DND-41 (cell line): ENCODE results near the gene ARSA.

Source experiments
- ATAC-seq: fragments of 200-7000 bp; cut with Tn5 transposase; 3 replicates; pipeline ENCODE4 v1.9.1; 2021; ENCODE audit warnings: low read depth; ENCODE audit not compliant: insufficient read depth
- DNase-seq: peaks from one replicate; pipeline ENCODE4 v3.0.0-alpha.2; 2020
- H2AFZ ChIP-seq: 2 replicates; pipeline ENCODE4 v1.6.0; 2012; ENCODE audit warnings: low read depth, low read length
- H3K27ac ChIP-seq: 2 replicates; pipeline ENCODE4 v1.5.1; 2012; ENCODE audit warnings: low read length, inconsistent platforms
- H3K27me3 ChIP-seq: fragments of 200-600 bp; sonication (generic); 2 replicates; pipeline ENCODE4 v1.6.0; 2012; ENCODE audit warnings: low read length, mild to moderate bottlenecking, inconsistent platforms; ENCODE audit not compliant: insufficient read depth, poor library complexity
- H3K36me3 ChIP-seq: 2 replicates; pipeline ENCODE4 v1.5.1; 2012; ENCODE audit warnings: low read length, inconsistent platforms; ENCODE audit not compliant: insufficient read depth
- H3K4me1 ChIP-seq: 2 replicates; pipeline ENCODE4 v1.5.1; 2012; ENCODE audit warnings: mild to moderate bottlenecking, low read length; ENCODE audit not compliant: insufficient read depth
- H3K4me2 ChIP-seq: 2 replicates; pipeline ENCODE4 v1.6.0; 2012; ENCODE audit warnings: mild to moderate bottlenecking, moderate library complexity, low read length, inconsistent platforms; ENCODE audit not compliant: insufficient read depth
- H3K4me3 ChIP-seq, 2 experiments: fragments of 200-600 bp in 1 of 2; shearing (Covaris generic) in 1 of 2; 2 replicates each; pipeline ENCODE4 v1.5.1; 2012 to 2016; ENCODE audit warnings: inconsistent platforms in 2 of 2, low read length in 2 of 2, mild to moderate bottlenecking in 2 of 2, low read depth in 1 of 2, moderate library complexity in 1 of 2
- H3K79me2 ChIP-seq: 2 replicates; pipeline ENCODE4 v1.6.0; 2012; ENCODE audit warnings: low read length, inconsistent platforms; ENCODE audit not compliant: insufficient read depth
- H3K9ac ChIP-seq: 2 replicates; pipeline ENCODE4 v1.6.0; 2012; ENCODE audit warnings: low read depth, mild to moderate bottlenecking, inconsistent platforms, low read length, moderate library complexity
- H3K9me3 ChIP-seq: 2 replicates; pipeline ENCODE4 v1.5.1; 2012; ENCODE audit warnings: low read length, moderate library complexity, mild to moderate bottlenecking, inconsistent platforms; ENCODE audit not compliant: insufficient read depth, severe bottlenecking
- H4K20me1 ChIP-seq: 2 replicates; pipeline ENCODE4 v1.6.0; 2012; ENCODE audit warnings: low read length; ENCODE audit not compliant: insufficient read depth
- CTCF ChIP-seq: IDR thresholded peaks from 2 replicates; pipeline ENCODE4 v1.5.1; 2012; ENCODE audit warnings: borderline replicate concordance, low read length, moderate library complexity, mild to moderate bottlenecking; ENCODE audit not compliant: poor library complexity, severe bottlenecking; ENCODE audit errors: extremely low read depth
- EZH2 ChIP-seq: IDR thresholded peaks from 3 replicates; pipeline ENCODE4 v1.6.1; 2012; ENCODE audit warnings: borderline replicate concordance, low read depth, mild to moderate bottlenecking, moderate library complexity, low read length, inconsistent platforms; ENCODE audit not compliant: severe bottlenecking

Gene ARSA

GRCh38 chr22:50577697-50577986 lies 50.3 kb downstream of the ARSA start:
- ATAC-seq (no peak), DNase-seq (no peak)
- Histone ChIP-seq H3K4me2 (no peak overlapping the region), H2AFZ (no peak overlapping the region), H3K4me1 (peaks cover 23% of the 10 kb centered on the region), H3K27me3 (no peaks in the 10 kb centered on the region), H3K4me3 (no peak overlapping the region), H3K9me3 (no peaks in the 10 kb centered on the region), H3K27ac (no peak overlapping the region), H4K20me1 (peaks cover 16% of the 10 kb centered on the region), H3K79me2 (peaks cover 15% of the 10 kb centered on the region), H3K36me3 (peaks cover 82% of the 10 kb centered on the region), H3K9ac (no peak overlapping the region)
- TF ChIP-seq CTCF (no peak), EZH2 (no peak)

- no peak overlapping the region for H3K9ac ChIP-seq
- peaks cover 86% of the 10 kb centered on the region for H3K36me3 ChIP-seq
- no peaks in the 10 kb centered on the region for H3K27me3 ChIP-seq
- no peak for DNase-seq
- no peak overlapping the region for H2AFZ ChIP-seq
- peaks cover 11% of the 10 kb centered on the region for H3K79me2 ChIP-seq
- H3K27ac ChIP-seq = no peak overlapping the region
- H3K4me3 ChIP-seq = no peak overlapping the region
- peaks cover 22% of the 10 kb centered on the region for H3K4me1 ChIP-seq
- peaks cover 16% of the 10 kb centered on the region for H4K20me1 ChIP-seq
- ATAC-seq = no peak
- no peak for TF ChIP-seq EZH2
- H3K9me3 ChIP-seq = no peaks in the 10 kb centered on the region
- H3K4me2 ChIP-seq = no peak overlapping the region
These were observed 50.9 kb downstream of the ARSA start for GRCh38 chr22:50576806-50577696.

GRCh38 chr22:50576070-50576469 lies 51.9 kb downstream of the ARSA start:
- DNase-seq = no peak

More at GRCh38 chr22:50576070-50576469, 51.9 kb downstream of the ARSA start:
- no peak for ATAC-seq
- Histone ChIP-seq H3K27me3 (no peaks in the 10 kb centered on the region), H2AFZ (no peak overlapping the region), H3K9ac (no peak overlapping the region), H3K4me1 (peaks cover 12% of the 10 kb centered on the region), H3K27ac (no peak overlapping the region), H3K4me2 (no peak overlapping the region), H3K9me3 (no peaks in the 10 kb centered on the region), H3K79me2 (peaks cover under 1% of the 10 kb centered on the region), H4K20me1 (peaks cover 11% of the 10 kb centered on the region), H3K4me3 (no peak overlapping the region), H3K36me3 (peaks cover 88% of the 10 kb centered on the region)
- TF ChIP-seq CTCF (no peak), EZH2 (no peak)
